Choroid plexus epithelial cell (primary cell): ENCODE data around the gene CCDC88C.

Experiments
- DNase-seq: peaks from one replicate; pipeline ENCODE4 v3.0.0-alpha.2; 2010; ENCODE audit warnings: low read depth
- H3K4me3 ChIP-seq: 2 replicates; pipeline ENCODE4 v1.5.1; 2011; ENCODE audit warnings: low read depth, mild to moderate bottlenecking, control low read depth, low read length, moderate library complexity
- TF ChIP-seq, protein P1 (sequence below): conservative IDR thresholded peaks from 2 replicates; pipeline ENCODE4 v1.5.1; 2011; ENCODE audit warnings: low read depth, mild to moderate bottlenecking, control low read depth, inconsistent platforms, low read length, moderate library complexity

CCDC88C gene

DNA sequence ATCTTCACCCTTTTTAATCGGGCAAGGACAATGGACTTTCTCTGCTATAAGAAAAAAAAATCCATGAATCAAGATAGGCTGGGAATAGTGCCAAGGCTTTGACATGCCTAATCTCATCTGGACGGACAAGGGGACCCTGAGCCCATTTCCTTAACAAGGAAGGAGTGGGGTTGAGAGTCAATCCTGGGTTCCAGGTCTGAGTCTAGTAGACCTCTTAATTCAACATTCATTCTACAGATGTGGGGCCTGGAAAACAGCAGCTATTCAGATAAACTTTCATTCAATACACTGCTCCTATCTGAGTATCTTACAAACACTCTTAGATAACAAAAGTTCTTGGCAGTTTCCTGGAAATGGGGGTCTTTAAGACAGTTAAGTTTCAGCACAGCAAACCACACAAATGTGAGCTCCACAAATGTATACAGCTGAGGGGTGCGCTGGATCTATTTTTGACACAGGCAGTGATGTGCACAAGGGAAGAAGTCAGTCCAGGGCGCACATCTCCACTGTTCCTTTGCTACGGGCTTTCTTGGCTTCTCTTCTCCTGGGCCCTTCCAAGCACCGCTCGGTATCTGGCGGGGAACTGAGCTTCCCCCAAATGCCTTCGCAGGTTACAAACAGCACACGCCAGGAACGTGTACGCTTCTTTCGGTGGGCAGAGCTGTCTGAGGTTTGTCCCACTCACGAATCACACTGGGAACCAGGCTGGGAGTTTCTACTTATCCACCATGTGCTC is 90.9 kb downstream of the CCDC88C start:
- H3K4me3 ChIP-seq = no peak overlapping the region
- TF ChIP-seq, protein P1, sequence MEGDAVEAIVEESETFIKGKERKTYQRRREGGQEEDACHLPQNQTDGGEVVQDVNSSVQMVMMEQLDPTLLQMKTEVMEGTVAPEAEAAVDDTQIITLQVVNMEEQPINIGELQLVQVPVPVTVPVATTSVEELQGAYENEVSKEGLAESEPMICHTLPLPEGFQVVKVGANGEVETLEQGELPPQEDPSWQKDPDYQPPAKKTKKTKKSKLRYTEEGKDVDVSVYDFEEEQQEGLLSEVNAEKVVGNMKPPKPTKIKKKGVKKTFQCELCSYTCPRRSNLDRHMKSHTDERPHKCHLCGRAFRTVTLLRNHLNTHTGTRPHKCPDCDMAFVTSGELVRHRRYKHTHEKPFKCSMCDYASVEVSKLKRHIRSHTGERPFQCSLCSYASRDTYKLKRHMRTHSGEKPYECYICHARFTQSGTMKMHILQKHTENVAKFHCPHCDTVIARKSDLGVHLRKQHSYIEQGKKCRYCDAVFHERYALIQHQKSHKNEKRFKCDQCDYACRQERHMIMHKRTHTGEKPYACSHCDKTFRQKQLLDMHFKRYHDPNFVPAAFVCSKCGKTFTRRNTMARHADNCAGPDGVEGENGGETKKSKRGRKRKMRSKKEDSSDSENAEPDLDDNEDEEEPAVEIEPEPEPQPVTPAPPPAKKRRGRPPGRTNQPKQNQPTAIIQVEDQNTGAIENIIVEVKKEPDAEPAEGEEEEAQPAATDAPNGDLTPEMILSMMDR = no peak
- no peak for DNase-seq

DNA sequence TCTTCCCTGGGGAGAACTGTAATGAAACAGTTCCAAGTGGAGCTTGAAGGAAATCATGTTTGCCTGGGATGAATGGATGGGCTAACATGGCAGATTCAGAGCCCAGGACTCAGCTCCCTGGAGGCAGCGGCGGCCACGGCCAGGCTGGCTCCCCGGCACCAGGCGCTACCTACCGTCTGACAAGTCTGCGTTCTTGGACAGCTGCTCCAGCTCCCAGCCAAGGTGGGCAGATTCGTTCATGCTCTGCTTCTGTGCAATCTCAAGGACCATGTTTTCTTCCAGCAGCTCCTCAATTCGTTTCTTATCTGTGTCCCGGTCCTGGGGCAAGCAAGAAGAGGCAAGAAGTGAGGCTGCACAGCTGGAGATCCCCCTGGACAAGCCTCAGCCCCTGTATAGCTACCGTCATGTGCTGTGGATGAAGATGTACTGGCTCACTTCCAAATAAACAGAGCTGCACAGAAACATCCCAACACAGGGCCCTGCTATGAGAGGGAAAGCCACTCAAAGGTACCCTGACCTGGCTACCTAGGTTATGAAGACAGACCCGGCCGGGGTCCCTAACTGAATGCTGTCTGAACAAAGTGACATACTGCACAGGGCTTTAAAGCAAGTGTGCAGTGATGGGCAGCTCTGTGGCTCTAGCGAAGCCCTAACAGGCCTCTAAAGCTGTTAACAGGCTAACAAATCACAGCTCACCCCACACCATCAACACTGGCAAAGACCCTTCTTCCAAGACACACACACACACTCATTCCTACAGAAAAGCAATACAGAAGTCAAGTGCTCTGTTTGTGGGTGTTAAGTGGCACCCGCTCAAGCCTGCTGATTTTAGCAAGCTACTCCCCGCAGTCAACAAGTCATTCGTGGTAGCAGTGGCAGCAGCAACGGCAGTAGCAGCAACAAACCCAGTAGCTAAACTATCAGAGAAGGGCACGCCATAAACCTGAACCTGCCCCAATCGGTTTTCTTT is 92.7 kb downstream of the CCDC88C start:
- no peak overlapping the region for H3K4me3 ChIP-seq
- DNase-seq = no peak
- TF ChIP-seq, protein P1 = no peak

DNA sequence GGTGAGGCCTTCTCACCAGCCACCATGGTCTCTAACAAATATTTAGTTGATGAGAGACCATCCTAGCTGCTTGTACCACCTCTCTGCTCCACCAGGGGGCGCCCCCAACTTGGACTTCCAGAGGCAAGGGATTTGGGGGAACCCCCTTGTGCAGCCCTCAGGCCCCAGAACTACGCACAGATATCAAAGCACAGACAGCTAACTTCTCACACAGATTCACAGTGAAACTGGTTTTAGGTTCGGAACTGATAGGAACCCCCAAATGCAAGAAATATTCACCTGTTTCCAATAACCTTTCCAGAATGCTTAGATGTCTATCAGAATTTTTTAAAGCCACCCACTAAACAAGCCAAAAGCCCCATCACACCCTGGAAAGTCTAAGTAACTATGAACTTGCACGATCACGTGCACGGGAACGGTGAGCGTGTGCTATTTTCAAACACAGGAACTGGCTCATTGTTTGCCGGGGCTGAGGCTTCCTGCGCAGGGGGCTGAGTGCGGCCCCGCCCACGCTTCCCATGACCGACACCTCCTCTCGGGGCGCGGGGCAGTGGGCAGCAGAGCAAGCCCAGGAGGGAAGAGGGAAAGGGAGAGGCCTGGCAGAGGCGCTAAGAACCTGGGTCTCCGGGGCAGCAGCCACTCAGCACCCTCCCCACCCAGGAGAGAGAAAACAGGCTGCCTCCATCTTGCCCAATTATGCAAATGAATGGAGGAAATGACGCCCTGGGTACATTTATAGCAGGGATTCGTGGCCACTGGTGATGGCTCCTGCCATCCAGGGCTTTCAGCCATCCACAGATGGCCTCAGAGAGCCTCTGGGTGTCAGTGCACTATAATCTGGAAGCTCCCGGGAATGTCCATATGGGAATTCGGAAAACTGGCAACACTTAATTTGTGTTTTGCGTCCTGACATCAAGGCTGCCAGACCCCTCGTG is 93.7 kb downstream of the CCDC88C start:
- no peak overlapping the region for H3K4me3 ChIP-seq
- TF ChIP-seq, protein P1 = peak; percentile 94
- peak; percentile 77 for DNase-seq

DNA sequence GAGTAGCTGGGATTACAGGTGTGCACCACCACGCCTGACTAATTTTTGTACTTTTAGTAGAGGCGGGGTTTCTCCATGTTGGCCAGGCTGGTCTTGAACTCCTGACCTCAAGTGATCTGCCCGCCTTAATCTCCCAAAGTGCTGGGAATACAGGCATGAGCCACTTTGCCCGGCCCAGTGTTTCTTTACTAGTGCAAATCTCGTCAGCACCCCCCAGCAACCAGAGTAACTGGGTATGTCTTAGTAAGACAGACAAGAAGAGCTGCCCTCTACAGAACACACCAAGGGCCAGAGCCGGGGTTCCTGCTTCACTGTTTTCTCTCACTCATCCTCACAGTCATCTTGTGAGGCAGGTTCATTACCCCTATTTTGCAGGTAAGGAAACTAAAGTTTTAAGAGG is 94.6 kb downstream of the CCDC88C start:
- no peak overlapping the region for H3K4me3 ChIP-seq
- TF ChIP-seq, protein P1 = no peak
- DNase-seq = no peak

DNA sequence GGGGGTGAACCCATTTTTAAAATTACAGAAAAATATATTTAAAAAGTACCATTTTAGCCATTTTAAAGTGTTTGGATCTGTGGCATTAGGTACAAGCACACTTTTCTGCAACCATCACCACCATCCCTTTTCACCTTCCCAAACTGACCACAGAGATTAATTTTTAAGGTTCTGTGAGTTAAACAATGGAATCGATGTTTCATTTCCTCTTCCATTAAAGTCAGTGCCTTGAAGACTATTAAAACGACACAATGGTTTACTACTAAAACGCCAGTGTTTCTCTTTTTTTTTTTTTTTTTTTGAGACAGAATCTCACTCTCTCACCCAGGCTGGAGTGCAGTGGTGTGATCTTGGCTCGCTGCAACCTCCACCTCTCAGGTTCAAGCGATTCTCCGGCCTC is 95.0 kb downstream of the CCDC88C start:
- TF ChIP-seq, protein P1 = no peak
- H3K4me3 ChIP-seq = no peak overlapping the region
- DNase-seq = no peak

DNA sequence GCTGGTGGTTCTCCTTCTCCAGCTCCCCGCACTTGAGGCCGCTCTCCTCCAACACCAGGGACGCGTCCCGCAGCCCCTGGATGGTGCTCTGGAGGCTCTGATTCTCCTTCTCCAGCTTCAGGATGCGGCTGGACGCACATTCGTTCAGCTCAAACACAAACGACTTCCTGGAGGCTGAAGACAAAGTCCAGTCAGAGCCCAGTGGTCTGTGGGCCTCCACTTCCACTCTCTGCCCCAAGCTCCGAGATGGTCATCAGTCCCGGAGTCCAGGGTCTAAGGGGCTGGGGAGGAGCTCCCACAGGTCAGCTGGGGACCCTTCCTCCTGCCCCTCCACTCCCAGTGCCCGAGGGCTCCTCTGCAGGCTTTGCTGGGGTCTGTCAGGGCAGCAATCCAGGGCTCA is 96.5 kb downstream of the CCDC88C start:
- TF ChIP-seq, protein P1 = no peak
- DNase-seq = no peak
- no peak overlapping the region for H3K4me3 ChIP-seq
